H9 (cell line): ENCODE results near the gene ROCK2. TPM values are rescaled to one million over a fixed set of nuclear protein-coding genes. Genes with fewer than 3 reads are reported as not detected.

ENCODE experiments used
- DNase-seq: peaks from one replicate; pipeline ENCODE4 v3.0.0-alpha.2; 2017
- H2AFZ ChIP-seq: one replicate; pipeline ENCODE4 v1.6.1; 2013; ENCODE audit warnings: mild to moderate bottlenecking, low read length, control low read depth, moderate library complexity
- H2AK5ac ChIP-seq: 2 replicates; pipeline ENCODE4 v1.6.1; 2013; ENCODE audit warnings: low read length, control low read depth, mixed read lengths; ENCODE audit not compliant: insufficient read length
- H2BK120ac ChIP-seq: one replicate; pipeline ENCODE4 v1.6.1; 2013; ENCODE audit warnings: low read depth, mild to moderate bottlenecking, low read length, control low read depth, inconsistent platforms; ENCODE audit not compliant: poor library complexity, severe bottlenecking
- H2BK12ac ChIP-seq: 2 replicates; pipeline ENCODE4 v1.6.1; 2013; ENCODE audit warnings: low read length, control low read depth, mixed read lengths, low read depth; ENCODE audit not compliant: insufficient read length
- H2BK15ac ChIP-seq: 2 replicates; pipeline ENCODE4 v1.6.1; 2013; ENCODE audit warnings: low read depth, low read length, control low read depth
- H2BK20ac ChIP-seq: one replicate; pipeline ENCODE4 v1.6.1; 2013; ENCODE audit warnings: low read depth, mild to moderate bottlenecking, low read length, control low read depth, inconsistent platforms; ENCODE audit not compliant: poor library complexity, severe bottlenecking
- H2BK5ac ChIP-seq: 2 replicates; pipeline ENCODE4 v1.6.1; 2013; ENCODE audit warnings: low read length, control low read depth, mixed read lengths; ENCODE audit not compliant: insufficient read length
- H3K14ac ChIP-seq: 2 replicates; pipeline ENCODE4 v1.6.1; 2013; ENCODE audit warnings: low read length, control low read depth; ENCODE audit not compliant: insufficient read depth
- H3K18ac ChIP-seq: 2 replicates; pipeline ENCODE4 v1.6.1; 2013; ENCODE audit warnings: low read depth, mild to moderate bottlenecking, mixed read lengths, low read length, control low read depth; ENCODE audit not compliant: insufficient read length
- H3K23ac ChIP-seq: 2 replicates; pipeline ENCODE4 v1.6.1; 2013; ENCODE audit warnings: low read length, control low read depth, mixed read lengths, low read depth; ENCODE audit not compliant: insufficient read length
- H3K23me2 ChIP-seq: 2 replicates; pipeline ENCODE4 v1.6.1; 2013; ENCODE audit warnings: low read depth, mild to moderate bottlenecking, mixed read lengths, low read length, control low read depth; ENCODE audit not compliant: insufficient read length, poor library complexity, severe bottlenecking
- H3K27ac ChIP-seq: 2 replicates; pipeline ENCODE4 v1.5.1; 2013; ENCODE audit warnings: low read length, control low read depth, mixed read lengths, low read depth; ENCODE audit not compliant: insufficient read length
- H3K27me3 ChIP-seq: 2 replicates; pipeline ENCODE4 v1.6.1; 2013; ENCODE audit warnings: low read length, control low read depth, inconsistent platforms; ENCODE audit not compliant: insufficient read depth
- H3K4ac ChIP-seq: 2 replicates; pipeline ENCODE4 v1.6.1; 2013; ENCODE audit warnings: low read depth, mild to moderate bottlenecking, control low read depth, inconsistent platforms, low read length, moderate library complexity
- H3K4me1 ChIP-seq: 2 replicates; pipeline ENCODE4 v1.6.1; 2013; ENCODE audit warnings: low read length, control low read depth, inconsistent platforms; ENCODE audit not compliant: insufficient read depth
- H3K4me2 ChIP-seq: 2 replicates; pipeline ENCODE4 v1.6.1; 2013; ENCODE audit warnings: low read length, control low read depth, mixed read lengths; ENCODE audit not compliant: insufficient read length, insufficient read depth
- H3K56ac ChIP-seq: 2 replicates; pipeline ENCODE4 v1.6.1; 2013; ENCODE audit warnings: low read depth, mild to moderate bottlenecking, mixed read lengths, low read length, control low read depth; ENCODE audit not compliant: insufficient read length
- H3K79me1 ChIP-seq: 2 replicates; pipeline ENCODE4 v1.6.1; 2013; ENCODE audit warnings: low read depth, mild to moderate bottlenecking, moderate library complexity, low read length, control low read depth, inconsistent platforms; ENCODE audit not compliant: insufficient read depth, poor library complexity, severe bottlenecking
- H3K79me2 ChIP-seq: 2 replicates; pipeline ENCODE4 v1.6.1; 2013; ENCODE audit warnings: low read length, control low read depth, inconsistent platforms; ENCODE audit not compliant: insufficient read depth
- H3K9ac ChIP-seq: 2 replicates; pipeline ENCODE4 v1.6.1; 2013; ENCODE audit warnings: low read length, control low read depth, mixed read lengths; ENCODE audit not compliant: insufficient read length; ENCODE audit errors: extremely low read depth
- H3K9me3 ChIP-seq: one replicate; pipeline ENCODE4 v1.6.1; 2013; ENCODE audit warnings: low read depth, low read length, inconsistent platforms; ENCODE audit not compliant: control insufficient read depth
- H3T11ph ChIP-seq: one replicate; pipeline ENCODE4 v1.6.1; 2013; ENCODE audit warnings: mild to moderate bottlenecking, low read length, control low read depth, inconsistent platforms
- H4K20me1 ChIP-seq: one replicate; pipeline ENCODE4 v1.6.1; 2013; ENCODE audit not compliant: control insufficient read depth, insufficient read length, insufficient read depth
- H4K5ac ChIP-seq: 2 replicates; pipeline ENCODE4 v1.6.1; 2013; ENCODE audit warnings: low read depth, mild to moderate bottlenecking, mixed read lengths, low read length, control low read depth; ENCODE audit not compliant: insufficient read length
- H4K8ac ChIP-seq: replicated peaks from 2 replicates; pipeline ENCODE4 v1.6.1; 2013; ENCODE audit warnings: low read length, control low read depth, mixed read lengths, low read depth; ENCODE audit not compliant: insufficient read length
- H4K91ac ChIP-seq: 2 replicates; pipeline ENCODE4 v1.6.1; 2013; ENCODE audit warnings: low read depth, mild to moderate bottlenecking, moderate library complexity, mixed read lengths, low read length, control low read depth; ENCODE audit not compliant: insufficient read length
- H3K27ac Mint-ChIP-seq, 3 experiments: 2 replicates in 2 of 3; 3 replicates in 1 of 3; pipeline ENCODE4 v1.8.0; 2020 to 2021; ENCODE audit warnings: mixed read lengths in 3 of 3, mild to moderate bottlenecking in 1 of 3, moderate library complexity in 1 of 3
- H3K27me3 Mint-ChIP-seq: 2 replicates; pipeline ENCODE4 v1.8.0; 2021; ENCODE audit warnings: low read depth, mild to moderate bottlenecking, moderate library complexity, mixed read lengths
- H3K36me3 Mint-ChIP-seq, 3 experiments: 2 replicates in 2 of 3; 3 replicates in 1 of 3; pipeline ENCODE4 v1.8.0; 2020 to 2021; ENCODE audit warnings: low read depth in 3 of 3, mixed read lengths in 3 of 3; ENCODE audit not compliant: insufficient read depth in 1 of 3
- H3K4me1 Mint-ChIP-seq, 2 experiments: 2 replicates each; pipeline ENCODE4 v1.8.0; 2020; ENCODE audit warnings: mixed read lengths in 2 of 2
- H3K4me3 Mint-ChIP-seq, 2 experiments: 2 replicates in 1 of 2; 3 replicates in 1 of 2; pipeline ENCODE4 v1.8.0; 2020 to 2021; ENCODE audit warnings: mild to moderate bottlenecking in 2 of 2, mixed read lengths in 2 of 2, moderate library complexity in 1 of 2
- H3K9me3 Mint-ChIP-seq, 2 experiments: 2 replicates in 1 of 2; 3 replicates in 1 of 2; pipeline ENCODE4 v1.8.0; 2020; ENCODE audit warnings: mild to moderate bottlenecking in 2 of 2, mixed read lengths in 2 of 2, moderate library complexity in 1 of 2
- WGBS: extraction: QIAGEN DNeasy Blood & Tissue Kit; methylation state at CpG from one replicate; pipeline ENCODE4 v1.1.7; 2013; ENCODE audit warnings: missing lambda C conversion rate, low lambda C conversion rate, mixed read lengths; ENCODE audit not compliant: insufficient read length; ENCODE audit errors: extremely low coverage; 5-methylcytosine and 5-hydroxymethylcytosine counted together
- total RNA-seq: library from RNA; stranded (reverse); gene quantifications from 2 replicates; pipeline ENCODE4 v1.2.1, GENCODE V29; 2021
- TF ChIP-seq, protein P1 (sequence below): fragments of 200-600 bp; sonication (generic); conservative IDR thresholded peaks from 3 replicates; pipeline ENCODE4 v1.8.0; 2021; ENCODE audit warnings: antibody characterized with exemption, mild to moderate bottlenecking

Gene ROCK2
- total RNA-seq, 1 experiment from 2014 or later = 33.2 TPM

GRCh38 chr2:11377928-11378545 lies 33.6 kb upstream of the ROCK2 start:
- H3K4ac ChIP-seq = no peak overlapping the region
- H3K27me3 Mint-ChIP-seq = no peaks in the 10 kb centered on the region; the same call in 1 of the 2 replicates
- no peaks in the 10 kb centered on the region for H3K23me2 ChIP-seq
- DNase-seq = no peak
- H2AFZ ChIP-seq = no peak overlapping the region
- no peaks in the 10 kb centered on the region for H3K9me3 ChIP-seq
- no peak overlapping the region for H4K5ac ChIP-seq
- H3K36me3 Mint-ChIP-seq = no peaks in the 10 kb centered on the region
- TF ChIP-seq, protein P1, sequence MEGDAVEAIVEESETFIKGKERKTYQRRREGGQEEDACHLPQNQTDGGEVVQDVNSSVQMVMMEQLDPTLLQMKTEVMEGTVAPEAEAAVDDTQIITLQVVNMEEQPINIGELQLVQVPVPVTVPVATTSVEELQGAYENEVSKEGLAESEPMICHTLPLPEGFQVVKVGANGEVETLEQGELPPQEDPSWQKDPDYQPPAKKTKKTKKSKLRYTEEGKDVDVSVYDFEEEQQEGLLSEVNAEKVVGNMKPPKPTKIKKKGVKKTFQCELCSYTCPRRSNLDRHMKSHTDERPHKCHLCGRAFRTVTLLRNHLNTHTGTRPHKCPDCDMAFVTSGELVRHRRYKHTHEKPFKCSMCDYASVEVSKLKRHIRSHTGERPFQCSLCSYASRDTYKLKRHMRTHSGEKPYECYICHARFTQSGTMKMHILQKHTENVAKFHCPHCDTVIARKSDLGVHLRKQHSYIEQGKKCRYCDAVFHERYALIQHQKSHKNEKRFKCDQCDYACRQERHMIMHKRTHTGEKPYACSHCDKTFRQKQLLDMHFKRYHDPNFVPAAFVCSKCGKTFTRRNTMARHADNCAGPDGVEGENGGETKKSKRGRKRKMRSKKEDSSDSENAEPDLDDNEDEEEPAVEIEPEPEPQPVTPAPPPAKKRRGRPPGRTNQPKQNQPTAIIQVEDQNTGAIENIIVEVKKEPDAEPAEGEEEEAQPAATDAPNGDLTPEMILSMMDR = no peak
- no peak overlapping the region for H3K18ac ChIP-seq
- H2BK15ac ChIP-seq = no peak overlapping the region
- no peak overlapping the region for H3K4me3 Mint-ChIP-seq
- H3K9me3 Mint-ChIP-seq = no peaks in the 10 kb centered on the region
- H3K27ac ChIP-seq = no peak overlapping the region
- H3K79me1 ChIP-seq = no peaks in the 10 kb centered on the region
- H4K8ac ChIP-seq = no peak overlapping the region
- H3K23ac ChIP-seq = no peak overlapping the region
- no peak overlapping the region for H3K14ac ChIP-seq
- H4K20me1 ChIP-seq = no peaks in the 10 kb centered on the region
- H4K91ac ChIP-seq = no peak overlapping the region
- H3K4me1 ChIP-seq = peaks cover 4% of the 10 kb centered on the region; the same call in 1 of the 2 replicates
- H2BK120ac ChIP-seq = no peak overlapping the region
- no peak overlapping the region for H2BK5ac ChIP-seq
- no peak overlapping the region for H3T11ph ChIP-seq
- WGBS = no CpG with 5 or more reads among the region's 12 CpGs
- no peaks in the 10 kb centered on the region for H3K79me2 ChIP-seq
- no peak overlapping the region for H2BK20ac ChIP-seq
- H3K27me3 ChIP-seq = no peaks in the 10 kb centered on the region
- H3K27ac Mint-ChIP-seq = no peak overlapping the region
- no peak overlapping the region for H3K56ac ChIP-seq
- H3K4me1 Mint-ChIP-seq = peaks cover 24 to 31% of the 10 kb centered on the region in 2 experiments
- H2AK5ac ChIP-seq = no peak overlapping the region
- no peak overlapping the region for H3K4me2 ChIP-seq
- H3K9ac ChIP-seq = no peak overlapping the region
- H2BK12ac ChIP-seq = no peak overlapping the region
